ENCODE results near the gene FLYWCH1. TPM values are rescaled to one million over a fixed set of nuclear protein-coding genes. Genes with fewer than 3 reads are reported as not detected.

The FLYWCH1 gene
- total and polyA plus RNA-seq, 9 of the 15 experiments (the other 6 are each of a cell fraction or from before 2014, with no cell fraction given), result 0.18 to 33.6 (median 11.3) TPM

GRCh38 chr16:2968738-2969544 is 57.2 kb downstream of the FLYWCH1 start, which contains the start of gene PAQR4 (continued):
- no peak for TF ChIP-seq CUX1 (CRISPR knock-in tag; IDR thresholded peaks at IDR 0.05)
- no peak; the same call in 1 of the 2 replicates for TF ChIP-seq ZNF232 (CRISPR knock-in tag; IDR thresholded peaks at IDR 0.05)
- no peak for TF ChIP-seq RBM17 (IDR thresholded peaks at IDR 0.05; ENCODE audit: borderline replicate concordance, low read depth, low read length)
- no peak for TF ChIP-seq KAT2B (IDR thresholded peaks at IDR 0.05; ENCODE audit: low read depth, low read length)
- peak; percentile 30; the same call in 1 of the 2 replicates for TF ChIP-seq EP400 (IDR thresholded peaks at IDR 0.05)
- TF ChIP-seq LARP7 (IDR thresholded peaks at IDR 0.05), result no peak
- no peak for TF ChIP-seq FIP1L1 (IDR thresholded peaks at IDR 0.05; ENCODE audit: low read depth, low read length, poor library complexity, severe bottlenecking)
- TF ChIP-seq ZNF76 (CRISPR knock-in tag; IDR thresholded peaks at IDR 0.05; ENCODE audit: borderline replicate concordance), result no peak
- peak in 1 of 2 experiments; percentile 29; a peak in 1 of 4 replicates for TF ChIP-seq KDM4B (IDR thresholded peaks at IDR 0.05; ENCODE audit: borderline replicate concordance in 2 of 2, low read depth in 1 of 2)
- TF ChIP-seq, protein P1, sequence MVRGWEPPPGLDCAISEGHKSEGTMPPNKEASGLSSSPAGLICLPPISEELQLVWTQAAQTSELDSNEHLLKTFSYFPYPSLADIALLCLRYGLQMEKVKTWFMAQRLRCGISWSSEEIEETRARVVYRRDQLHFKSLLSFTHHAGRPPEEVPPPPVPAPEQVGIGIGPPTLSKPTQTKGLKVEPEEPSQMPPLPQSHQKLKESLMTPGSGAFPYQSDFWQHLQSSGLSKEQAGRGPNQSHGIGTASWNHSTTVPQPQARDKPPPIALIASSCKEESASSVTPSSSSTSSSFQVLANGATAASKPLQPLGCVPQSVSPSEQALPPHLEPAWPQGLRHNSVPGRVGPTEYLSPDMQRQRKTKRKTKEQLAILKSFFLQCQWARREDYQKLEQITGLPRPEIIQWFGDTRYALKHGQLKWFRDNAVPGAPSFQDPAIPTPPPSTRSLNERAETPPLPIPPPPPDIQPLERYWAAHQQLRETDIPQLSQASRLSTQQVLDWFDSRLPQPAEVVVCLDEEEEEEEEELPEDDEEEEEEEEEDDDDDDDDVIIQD (CRISPR knock-in tag; IDR thresholded peaks at IDR 0.05), result no peak
- TF ChIP-seq ZEB2 (IDR thresholded peaks at IDR 0.05), result no peak
- no peak for TF ChIP-seq ZNF586 (CRISPR knock-in tag; conservative IDR thresholded peaks at IDR 0.05)
- no peak for TF ChIP-seq ZNF175 (CRISPR knock-in tag; IDR thresholded peaks at IDR 0.05; ENCODE audit: low read depth)
- no peak for TF ChIP-seq ZNF253 (CRISPR knock-in tag; conservative IDR thresholded peaks at IDR 0.05)
- no peak for TF ChIP-seq ZNF143 (CRISPR knock-in tag; IDR thresholded peaks at IDR 0.05)
- TF ChIP-seq CHD2 (IDR thresholded peaks at IDR 0.05; ENCODE audit: low read depth, low read length), result no peak
- peak; percentile 86; the same call in 1 of the 2 replicates for TF ChIP-seq CC2D1A (IDR thresholded peaks at IDR 0.05)
- TF ChIP-seq BACH1 (tag; IDR thresholded peaks at IDR 0.05), result no peak

All from K562 (cell line).